NT2/D1 (cell line): ENCODE data around the gene GBP2.

Source experiments
- SUZ12 ChIP-seq: IDR thresholded peaks from 2 replicates; pipeline ENCODE4 v1.6.1; 2011; ENCODE audit not compliant: insufficient read length, insufficient read depth; ENCODE audit errors: extremely low read depth
- YY1 ChIP-seq: IDR thresholded peaks from 2 replicates; pipeline ENCODE4 v1.6.1; 2011; ENCODE audit not compliant: insufficient read length, insufficient read depth

- TF ChIP-seq YY1 (no peak), SUZ12 (no peak)
Observed at GRCh38 chr1:89142160-89142559, 16.2 kb upstream of the GBP2 start.
